Erythroblast (primary cell): ENCODE data around the gene SELENOT.

Source experiments
- GATA1 ChIP-seq: IDR thresholded peaks from 2 replicates; pipeline ENCODE4 v1.6.1; 2011; ENCODE audit warnings: low read depth, mild to moderate bottlenecking, control low read depth, low read length, moderate library complexity
- POLR2A ChIP-seq: IDR thresholded peaks from 2 replicates; pipeline ENCODE4 v1.6.1; 2011; ENCODE audit warnings: mild to moderate bottlenecking, low read length

DNA sequence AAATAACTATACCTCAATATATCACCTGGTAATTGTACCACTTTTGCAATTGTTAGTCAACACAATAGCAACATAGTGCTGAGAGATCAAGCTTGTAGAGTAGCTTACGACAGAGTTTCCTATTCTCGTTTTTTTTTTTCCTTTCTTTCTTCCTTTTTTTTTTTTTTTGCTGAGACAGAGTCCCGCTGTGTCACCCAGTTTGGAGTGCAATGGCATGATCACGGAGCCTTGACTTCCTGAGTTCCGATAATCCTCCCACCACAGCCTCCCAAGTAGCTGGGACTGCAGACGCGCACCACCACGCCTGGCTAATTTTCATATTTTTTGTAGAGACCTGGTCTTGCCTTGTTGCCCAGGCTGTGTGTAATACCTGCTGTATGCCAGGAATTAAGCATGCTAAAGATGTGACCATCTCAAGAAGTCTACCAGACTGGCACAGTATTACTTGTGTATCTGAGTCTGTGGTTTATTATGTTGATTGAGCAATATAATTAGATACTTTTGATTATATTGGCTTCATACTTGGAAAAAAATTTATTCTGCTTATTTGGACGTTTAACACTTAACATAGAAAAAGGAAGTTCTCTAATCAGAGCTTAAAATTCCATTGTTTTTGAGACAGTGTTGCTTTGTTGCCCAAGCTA is 3.0 kb downstream of the SELENOT start:
- TF ChIP-seq POLR2A (no peak), GATA1 (no peak)
